Erythroblast (primary cell): ENCODE data around the gene PKN2.

Experiments used
- GATA1 ChIP-seq: IDR thresholded peaks from 2 replicates; pipeline ENCODE4 v1.6.1; 2011; ENCODE audit warnings: low read depth, mild to moderate bottlenecking, control low read depth, low read length, moderate library complexity
- POLR2A ChIP-seq: IDR thresholded peaks from 2 replicates; pipeline ENCODE4 v1.6.1; 2011; ENCODE audit warnings: mild to moderate bottlenecking, low read length

GRCh38 chr1:88708011-88708410 is 23.9 kb downstream of the PKN2 start:
- TF ChIP-seq POLR2A (no peak), GATA1 (no peak)
